Liver (tissue), 9 donors: ENCODE measurements around the gene S100A16. TPM values are rescaled to one million over a fixed set of nuclear protein-coding genes. Genes with fewer than 3 reads are reported as not detected.

Experiments
- DNase-seq: peaks from one replicate; pipeline ENCODE4 v3.0.0-alpha.2; 2017; ENCODE audit warnings: low spot score
- H3K27ac ChIP-seq, 2 donors: one replicate each; pipeline ENCODE4 v1.7.0; 2013; ENCODE audit warnings: inconsistent platforms in 2 of 2, low read length in 2 of 2, control low read depth in 1 of 2, low read depth in 1 of 2, mild to moderate bottlenecking in 1 of 2
- H3K27me3 ChIP-seq, 4 donors: one replicate each; pipeline versions ENCODE4 v1.6.1 to v1.7.0; 2013; ENCODE audit warnings: low read length in 3 of 4, inconsistent platforms in 1 of 4, mild to moderate bottlenecking in 1 of 4, moderate library complexity in 1 of 4; ENCODE audit not compliant: control insufficient read depth in 4 of 4, insufficient read depth in 4 of 4
- H3K36me3 ChIP-seq, 4 donors: one replicate each; pipeline versions ENCODE4 v1.6.1 to v1.7.0; 2013; ENCODE audit warnings: low read length in 3 of 4, mild to moderate bottlenecking in 3 of 4, low read depth in 1 of 4, moderate library complexity in 1 of 4; ENCODE audit not compliant: control insufficient read depth in 4 of 4, insufficient read depth in 3 of 4
- H3K4me1 ChIP-seq, 4 donors: one replicate each; pipeline versions ENCODE4 v1.6.1 to v1.7.0; 2013; ENCODE audit warnings: low read length in 3 of 4, mild to moderate bottlenecking in 3 of 4, moderate library complexity in 1 of 4; ENCODE audit not compliant: control insufficient read depth in 4 of 4, insufficient read depth in 4 of 4
- H3K4me3 ChIP-seq, 3 donors: one replicate each; pipeline versions ENCODE4 v1.6.1 to v1.7.0; 2013; ENCODE audit warnings: low read length in 3 of 3, control low read depth in 1 of 3, low read depth in 1 of 3, mild to moderate bottlenecking in 1 of 3
- H3K9ac ChIP-seq, 2 donors: one replicate each; pipeline ENCODE4 v1.7.0; 2013; ENCODE audit warnings: low read length in 2 of 2, mild to moderate bottlenecking in 2 of 2, moderate library complexity in 2 of 2, control low read depth in 1 of 2, low read depth in 1 of 2
- H3K9me3 ChIP-seq, 4 donors: one replicate each; pipeline versions ENCODE4 v1.6.1 to v1.7.0; 2013; ENCODE audit warnings: low read length in 3 of 4; ENCODE audit not compliant: control insufficient read depth in 4 of 4
- ATF3 ChIP-seq: IDR thresholded peaks from 2 replicates; pipeline ENCODE4 v1.6.1; 2016; ENCODE audit warnings: antibody characterized with exemption
- EGR1 ChIP-seq, 2 donors: IDR thresholded peaks; 2 replicates each; pipeline ENCODE4 v1.6.1; 2016 to 2018; ENCODE audit warnings: antibody characterized with exemption in 2 of 2, low read depth in 2 of 2
- FOXA1 ChIP-seq: IDR thresholded peaks from 2 replicates; pipeline ENCODE4 v1.6.1; 2016; ENCODE audit warnings: antibody characterized with exemption
- FOXA2 ChIP-seq: IDR thresholded peaks from 2 replicates; pipeline ENCODE4 v1.6.1; 2016; ENCODE audit warnings: antibody characterized with exemption
- GABPA ChIP-seq, 2 donors: IDR thresholded peaks in 1 of 2; conservative IDR thresholded peaks in 1 of 2; 2 replicates each; pipeline ENCODE4 v1.6.1; 2016; ENCODE audit warnings: antibody characterized with exemption in 2 of 2, mild to moderate bottlenecking in 1 of 2, moderate library complexity in 1 of 2
- HNF4A ChIP-seq, 2 donors: conservative IDR thresholded peaks; 2 replicates each; pipeline ENCODE4 v1.6.1; 2016; ENCODE audit warnings: antibody characterized with exemption in 2 of 2, mild to moderate bottlenecking in 2 of 2
- HNF4G ChIP-seq: IDR thresholded peaks from 2 replicates; pipeline ENCODE4 v1.6.1; 2016; ENCODE audit warnings: antibody characterized with exemption
- JUND ChIP-seq, 2 donors: IDR thresholded peaks; 2 replicates each; pipeline ENCODE4 v1.6.1; 2016; ENCODE audit warnings: antibody characterized with exemption in 2 of 2
- MAX ChIP-seq: IDR thresholded peaks from 2 replicates; pipeline ENCODE4 v1.6.1; 2016; ENCODE audit warnings: antibody characterized with exemption
- NR2F2 ChIP-seq: IDR thresholded peaks from 2 replicates; pipeline ENCODE4 v1.6.1; 2016; ENCODE audit warnings: antibody characterized with exemption
- RAD21 ChIP-seq, 2 donors: IDR thresholded peaks; 2 replicates each; pipeline ENCODE4 v1.6.1; 2016; ENCODE audit warnings: antibody characterized with exemption in 2 of 2, mild to moderate bottlenecking in 2 of 2
- REST ChIP-seq: IDR thresholded peaks from 2 replicates; pipeline ENCODE4 v1.6.1; 2016; ENCODE audit warnings: antibody characterized with exemption, mild to moderate bottlenecking
- RXRA ChIP-seq, 2 donors: IDR thresholded peaks; 2 replicates each; pipeline ENCODE4 v1.6.1; 2017 to 2018; ENCODE audit warnings: antibody characterized with exemption in 2 of 2, mild to moderate bottlenecking in 1 of 2
- SP1 ChIP-seq: IDR thresholded peaks from 2 replicates; pipeline ENCODE4 v1.6.1; 2018; ENCODE audit warnings: antibody characterized with exemption, mild to moderate bottlenecking
- TAF1 ChIP-seq: conservative IDR thresholded peaks from 2 replicates; pipeline ENCODE4 v1.6.1; 2016; ENCODE audit warnings: antibody characterized with exemption, mild to moderate bottlenecking
- YY1 ChIP-seq: IDR thresholded peaks from 2 replicates; pipeline ENCODE4 v1.6.1; 2016; ENCODE audit warnings: antibody characterized with exemption, mild to moderate bottlenecking
- ZBTB33 ChIP-seq: IDR thresholded peaks from 2 replicates; pipeline ENCODE4 v1.6.1; 2016; ENCODE audit warnings: antibody characterized with exemption
- WGBS: extraction: QIAGEN DNeasy Blood & Tissue Kit; methylation state at CpG from one replicate; pipeline ENCODE4 v1.1.7; 2013; 5-methylcytosine and 5-hydroxymethylcytosine counted together
- polyA plus RNA-seq, 2 donors: library from polyadenylated mRNA; stranded (reverse) in 1 of 2; unstranded in 1 of 2; fragments of 200-250 nt in 1 of 2; fragments of >200 nt in 1 of 2; fragmentation: Nextera tagmentation in 1 of 2; extraction: Ambion mirVana in 1 of 2; gene quantifications; one replicate each; pipeline versions ENCODE4 v1.2.1 to v1.2.3, GENCODE V29; 2013 to 2015
- total RNA-seq, 2 donors: library from RNA; depleted of rRNA; stranded (reverse); fragments of >200 nt; gene quantifications; one replicate each; pipeline ENCODE4 v1.2.3, GENCODE V29; 2014
- donor health status: healthy.
- donor health status: healthy.
- donor health status: healthy.
- donor health status: healthy.
- donor health status: healthy.

S100A16 gene
- total and polyA plus RNA-seq, 4 donors = 27.3 to 142 (median 81.8) TPM

- Histone ChIP-seq H3K9me3 (no peaks in the 10 kb centered on the region), H3K4me1 (peaks cover 2 to 37% (median 24%) of the 10 kb centered on the region in 4 donors), H3K27me3 (no peaks in the 10 kb centered on the region), H3K9ac (no peak overlapping the region), H3K4me3 (no peak overlapping the region), H3K27ac (no peak overlapping the region), H3K36me3 (peaks cover 10 to 32% (median 26%) of the 10 kb centered on the region in 4 donors)
- TF ChIP-seq ATF3 (no peak), HNF4A (conservative IDR thresholded peaks at IDR 0.05) (no peak), HNF4G (no peak), NR2F2 (no peak), RXRA (IDR thresholded peaks at IDR 0.05) (no peak), FOXA2 (no peak)
- DNase-seq = no peak
- 91% methylated on average over 5 of the region's 5 CpGs for WGBS
Measured at GRCh38 chr1:153646672-153647345, 33.9 kb upstream of the S100A16 start.

- TF ChIP-seq RXRA (IDR thresholded peaks at IDR 0.05) (peak; percentile 46 to 48), HNF4A (conservative IDR thresholded peaks at IDR 0.05) (peak in 1 of 2 donors; percentile 22), FOXA1 (no peak), NR2F2 (peak; percentile 33)
- Histone ChIP-seq H3K27ac (peak overlapping the region in 1 of 2 donors; percentile 40), H3K36me3 (peaks cover 15 to 56% (median 45%) of the 10 kb centered on the region in 4 donors), H3K4me1 (peaks cover 2 to 24% (median 15%) of the 10 kb centered on the region in 4 donors), H3K9me3 (no peaks in the 10 kb centered on the region), H3K4me3 (no peak overlapping the region), H3K9ac (no peak overlapping the region), H3K27me3 (no peaks in the 10 kb centered on the region)
- DNase-seq = no peak
Measured at GRCh38 chr1:153643816-153644215, 30.9 kb upstream of the S100A16 start.

GRCh38 chr1:153643100-153643499, 30.2 kb upstream of the S100A16 start:
- Histone ChIP-seq H3K4me3 (no peak overlapping the region), H3K9ac (no peak overlapping the region), H3K4me1 (peaks cover 2 to 24% (median 15%) of the 10 kb centered on the region in 4 donors), H3K27ac (no peak overlapping the region), H3K36me3 (peaks cover 18 to 62% (median 52%) of the 10 kb centered on the region in 4 donors), H3K9me3 (no peaks in the 10 kb centered on the region), H3K27me3 (no peaks in the 10 kb centered on the region)
- no peak for DNase-seq
- TF ChIP-seq NR2F2 = no peak
- TF ChIP-seq FOXA1 = no peak
- no peak for TF ChIP-seq JUND (IDR thresholded peaks at IDR 0.05)
- TF ChIP-seq YY1 = no peak
- TF ChIP-seq RXRA (IDR thresholded peaks at IDR 0.05) = no peak
- TF ChIP-seq TAF1 = no peak
- no peak for TF ChIP-seq ZBTB33
- no peak for TF ChIP-seq MAX
- no peak for TF ChIP-seq REST
- TF ChIP-seq ATF3 = no peak
- no peak for TF ChIP-seq EGR1 (IDR thresholded peaks at IDR 0.05; ENCODE audit: low read depth in 2 of 2)
- TF ChIP-seq FOXA2 = no peak
- TF ChIP-seq HNF4A (conservative IDR thresholded peaks at IDR 0.05) = no peak
- no peak for TF ChIP-seq HNF4G
- no peak for TF ChIP-seq SP1
- no peak for TF ChIP-seq RAD21 (IDR thresholded peaks at IDR 0.05)
- no peak for TF ChIP-seq GABPA (IDR thresholded peaks at IDR 0.05 in 1 of 2, conservative IDR thresholded peaks at IDR 0.05 in 1 of 2)
- WGBS = 91% methylated on average over 11 of the region's 11 CpGs
